IMR-90 (cell line): Measurements from ENCODE around the gene RECQL5. TPM values are rescaled to one million over a fixed set of nuclear protein-coding genes. Genes with fewer than 3 reads are reported as not detected.

ENCODE experiments used
- ATAC-seq: fragments of 200-7000 bp; cut with Tn5 transposase; 2 replicates; pipeline ENCODE4 v1.9.1; 2020; ENCODE audit warnings: low read depth, mild to moderate bottlenecking, moderate library complexity
- BruUV-seq: library from RNA; stranded (reverse); fragments of 400-500 nt; replicated peaks from 2 replicates; lab custom pipeline; 2021; lab: Mats Ljungman, UMichigan
- CTCF ChIA-PET: fragments of 300-600 bp; formaldehyde crosslinking; extraction: SDS; loops from one replicate; lab custom pipeline; 2021; ENCODE audit warnings: antibody characterized with exemption; lab: Yijun Ruan, JAX
- POLR2A ChIA-PET: fragments of 300-600 bp; sonication (Branson Sonifier 250); formaldehyde crosslinking; loops from one replicate; lab custom pipeline; 2022; ENCODE audit warnings: antibody characterized with exemption; ENCODE audit not compliant: unreplicated experiment; lab: Charles Lee
- DNase-seq: peaks from one replicate; pipeline ENCODE4 v3.0.0; 2013
- H2AFZ ChIP-seq: replicated peaks from 2 replicates; pipeline ENCODE3; 2013; ENCODE audit warnings: low read length, mild to moderate bottlenecking; ENCODE audit not compliant: poor library complexity
- H2AK5ac ChIP-seq: 2 replicates; pipeline ENCODE4 v1.6.1; 2013; ENCODE audit warnings: low read depth, low read length, inconsistent platforms
- H2AK9ac ChIP-seq: replicated peaks from 2 replicates; pipeline ENCODE3; 2013; ENCODE audit warnings: mild to moderate bottlenecking, low read depth, low read length, moderate library complexity; ENCODE audit not compliant: poor library complexity
- H2BK120ac ChIP-seq: 2 replicates; pipeline ENCODE4 v1.6.1; 2013; ENCODE audit warnings: low read depth, low read length, inconsistent platforms
- H2BK15ac ChIP-seq: 3 replicates; pipeline ENCODE4 v1.6.1; 2013; ENCODE audit warnings: low read depth, low read length, inconsistent platforms
- H2BK20ac ChIP-seq: 2 replicates; pipeline ENCODE4 v1.6.1; 2013; ENCODE audit warnings: low read depth, mild to moderate bottlenecking, inconsistent platforms, low read length, moderate library complexity
- H2BK5ac ChIP-seq: 2 replicates; pipeline ENCODE4 v1.6.1; 2013; ENCODE audit warnings: mild to moderate bottlenecking, low read depth, low read length, inconsistent platforms; ENCODE audit not compliant: poor library complexity, severe bottlenecking
- H3K14ac ChIP-seq: replicated peaks from 2 replicates; pipeline ENCODE4 v1.6.1; 2013; ENCODE audit warnings: low read depth, low read length, inconsistent platforms
- H3K18ac ChIP-seq: 2 replicates; pipeline ENCODE4 v1.6.1; 2013; ENCODE audit warnings: low read depth, low read length, control low read depth
- H3K23ac ChIP-seq: 2 replicates; pipeline ENCODE4 v1.6.1; 2013; ENCODE audit warnings: low read depth, low read length, inconsistent platforms
- H3K27ac ChIP-seq: 2 replicates; pipeline ENCODE4 v1.5.1; 2013; ENCODE audit warnings: mild to moderate bottlenecking, control low read depth, low read length; ENCODE audit not compliant: insufficient read depth
- H3K27me3 ChIP-seq: 2 replicates; pipeline ENCODE4 v1.6.1; 2013; ENCODE audit warnings: low read length; ENCODE audit not compliant: control insufficient read depth, insufficient read depth
- H3K36me3 ChIP-seq: 2 replicates; pipeline ENCODE4 v1.6.1; 2013; ENCODE audit warnings: low read length, mixed read lengths; ENCODE audit not compliant: control insufficient read depth, insufficient read depth
- H3K4ac ChIP-seq: 2 replicates; pipeline ENCODE4 v1.6.1; 2013; ENCODE audit warnings: low read depth, low read length, inconsistent platforms
- H3K4me1 ChIP-seq: 2 replicates; pipeline ENCODE4 v1.6.1; 2013; ENCODE audit warnings: low read length, mixed read lengths; ENCODE audit not compliant: control insufficient read depth, insufficient read depth
- H3K4me2 ChIP-seq: 2 replicates; pipeline ENCODE4 v1.6.1; 2013; ENCODE audit warnings: low read depth, mild to moderate bottlenecking, control low read depth, low read length, moderate library complexity
- H3K4me3 ChIP-seq: 2 replicates; pipeline ENCODE4 v1.5.1; 2013; ENCODE audit warnings: low read depth, mild to moderate bottlenecking, control low read depth, low read length, moderate library complexity; ENCODE audit not compliant: insufficient read depth
- H3K56ac ChIP-seq: 2 replicates; pipeline ENCODE4 v1.6.1; 2013; ENCODE audit warnings: low read length, inconsistent platforms; ENCODE audit not compliant: insufficient read depth; ENCODE audit errors: extremely low read depth
- H3K79me1 ChIP-seq, 2 experiments: 2 replicates each; pipeline ENCODE4 v1.6.1; 2013; ENCODE audit warnings: low read length in 2 of 2, inconsistent platforms in 1 of 2, low read depth in 1 of 2
- H3K9ac ChIP-seq: 2 replicates; pipeline ENCODE4 v1.6.1; 2013; ENCODE audit warnings: low read depth, low read length, control low read depth
- H3K9me1 ChIP-seq: 2 replicates; pipeline ENCODE4 v1.6.1; 2013; ENCODE audit warnings: low read length, inconsistent platforms; ENCODE audit not compliant: insufficient read depth
- H3K9me3 ChIP-seq: 2 replicates; pipeline ENCODE4 v1.6.1; 2013; ENCODE audit warnings: low read length; ENCODE audit not compliant: control insufficient read depth, insufficient read depth
- H4K20me1 ChIP-seq: 2 replicates; pipeline ENCODE4 v1.6.1; 2013; ENCODE audit warnings: low read length, inconsistent platforms; ENCODE audit not compliant: insufficient read depth
- H4K5ac ChIP-seq: 2 replicates; pipeline ENCODE4 v1.6.1; 2013; ENCODE audit warnings: mild to moderate bottlenecking, low read depth, low read length, control low read depth
- H4K8ac ChIP-seq, 2 experiments: 2 replicates each; pipeline ENCODE4 v1.6.1; 2013; ENCODE audit warnings: low read depth in 2 of 2, low read length in 2 of 2, control low read depth in 1 of 2, inconsistent platforms in 1 of 2
- H4K91ac ChIP-seq: 2 replicates; pipeline ENCODE4 v1.6.1; 2013; ENCODE audit warnings: low read depth, low read length, inconsistent platforms; ENCODE audit not compliant: insufficient read depth
- BHLHE40 ChIP-seq: fragments of 150-350 bp; IDR thresholded peaks from 2 replicates; pipeline ENCODE4 v1.6.1; 2016; ENCODE audit warnings: mild to moderate bottlenecking, low read depth, low read length
- CHD1 ChIP-seq: IDR thresholded peaks from 2 replicates; pipeline ENCODE4 v1.6.1; 2012; ENCODE audit warnings: low read depth, low read length, improper control_type of control experiment
- FOS ChIP-seq: fragments of 150-350 bp; IDR thresholded peaks from 2 replicates; pipeline ENCODE4 v1.6.1; 2016; ENCODE audit warnings: low read depth, low read length
- MAFK ChIP-seq: IDR thresholded peaks from 2 replicates; pipeline ENCODE4 v1.6.1; 2012; ENCODE audit warnings: low read depth, low read length, improper control_type of control experiment
- MXI1 ChIP-seq: IDR thresholded peaks from 2 replicates; pipeline ENCODE4 v1.6.1; 2012; ENCODE audit warnings: low read depth, mild to moderate bottlenecking, low read length, moderate library complexity, borderline replicate concordance
- NFE2L2 ChIP-seq: fragments of 150-350 bp; IDR thresholded peaks from 2 replicates; pipeline ENCODE4 v1.6.1; 2016; ENCODE audit warnings: low read depth, mild to moderate bottlenecking, low read length
- POLR2A ChIP-seq: IDR thresholded peaks from 2 replicates; pipeline ENCODE4 v1.6.1; 2012; ENCODE audit warnings: mild to moderate bottlenecking, low read depth, low read length
- RAD21 ChIP-seq: IDR thresholded peaks from 2 replicates; pipeline ENCODE4 v1.6.1; 2012; ENCODE audit warnings: low read length, improper control_type of control experiment
- RFX5 ChIP-seq: IDR thresholded peaks from 2 replicates; pipeline ENCODE4 v1.8.0; 2012; ENCODE audit warnings: low read depth, mild to moderate bottlenecking, low read length, moderate library complexity
- SMC3 ChIP-seq: fragments of 150-350 bp; IDR thresholded peaks from 2 replicates; pipeline ENCODE4 v1.6.1; 2016; ENCODE audit warnings: low read depth, mild to moderate bottlenecking, antibody characterized with exemption, low read length, moderate library complexity
- WGBS, 2 experiments: methylation state at CpG; one replicate each; pipeline versions ENCODE4 v1.1.5 to v1.1.7; 2013; ENCODE audit warnings: missing lambda C conversion rate in 2 of 2; ENCODE audit not compliant: insufficient read length in 1 of 2; ENCODE audit errors: extremely low coverage in 2 of 2; 5-methylcytosine and 5-hydroxymethylcytosine counted together
- dilution Hi-C: fragments of 300-500 bp; cut with HindIII; formaldehyde crosslinking; loops from one replicate; pipeline ENCODE4 v1.14.3; 2018; ENCODE audit warnings: low sequenced_read_pairs; ENCODE audit not compliant: unreplicated experiment
- in situ Hi-C: fragments of 300-500 bp; cut with MboI; formaldehyde crosslinking; loops from 3 replicates; pipeline ENCODE4 v1.14.3; 2019; ENCODE audit warnings: low sequenced_read_pairs, inconsistent platforms, mixed read lengths
- intact Hi-C: fragments of 100-400 bp; cut with micrococcal nuclease; formaldehyde crosslinking; loops from 2 replicates; pipeline ENCODE4 v1.10.0; 2022
- polyA plus RNA-seq, 3 experiments: library from polyadenylated mRNA; depleted of rRNA; stranded (reverse); fragments of >200 nt; gene quantifications; 2 replicates each; pipeline ENCODE4 v1.2.3, GENCODE V29; 2012; ENCODE audit warnings: low replicate concordance in 1 of 3
- total RNA-seq: library from RNA; depleted of rRNA; stranded (reverse); fragments of >200 nt; gene quantifications from 2 replicates; pipeline ENCODE4 v1.2.3, GENCODE V29; 2012
- TF ChIP-seq, protein P1 (sequence below): fragments of 150-350 bp; IDR thresholded peaks from 2 replicates; pipeline ENCODE4 v1.6.1; 2017; ENCODE audit warnings: mild to moderate bottlenecking, antibody characterized with exemption, low read length, low read depth

RECQL5 gene
- total and polyA plus RNA-seq, 2 of the 4 experiments (the other 2 are of a cell fraction), result 7.3 to 23.7 TPM

DNA sequence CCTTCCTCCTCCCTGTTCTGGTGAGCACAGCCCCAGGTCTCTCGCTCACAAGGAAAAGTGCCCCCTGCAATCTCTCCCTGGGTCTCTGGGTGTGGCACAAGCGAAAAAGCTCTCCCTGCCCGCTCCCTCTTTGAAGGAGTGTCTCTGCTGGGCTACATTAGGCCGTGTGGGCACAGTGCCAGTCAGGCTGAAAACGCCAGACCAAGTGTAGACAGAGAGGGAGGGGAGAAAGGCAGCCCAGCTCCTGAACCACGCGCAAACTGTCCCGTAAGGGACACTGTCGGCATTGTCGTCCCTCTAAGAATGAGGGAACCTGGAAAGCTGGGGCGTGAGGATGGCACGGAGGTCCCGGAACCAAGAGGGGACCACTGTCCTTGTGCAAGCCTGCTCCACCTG, 29.8 kb downstream of the RECQL5 start:
- no peaks in the 10 kb centered on the region for H3K9me1 ChIP-seq
- H3K9me3 ChIP-seq, result no peaks in the 10 kb centered on the region
- H3K4me3 ChIP-seq, result no peak overlapping the region
- 0 out of 4 replicates have a peak, but pooled peaks cover 0 to 3% of the 10 kb centered on the region in 2 experiments for H3K79me1 ChIP-seq
- H2BK15ac ChIP-seq, result no peak overlapping the region
- ATAC-seq (no peak), DNase-seq (no peak)
- ChIA-PET CTCF (interaction anchor here (1.6 kb wide), 1 partner anchor 113 kb away, joined by 4 read pairs; no protein-coding TSS in a partner anchor), POLR2A (no interaction called here)
- peaks cover 9% of the 10 kb centered on the region; the same call in 1 of the 2 replicates for H3K36me3 ChIP-seq
- no peak overlapping the region for H3K18ac ChIP-seq
- H4K20me1 ChIP-seq, result peaks cover 9% of the 10 kb centered on the region
- no peak overlapping the region for H2BK120ac ChIP-seq
- intact Hi-C loops, result no loop called here
- H3K4me1 ChIP-seq, result peaks cover 15% of the 10 kb centered on the region
- H3K56ac ChIP-seq, result no peak overlapping the region
- dilution Hi-C loops, result no loop called here
- H3K14ac ChIP-seq, result no peak overlapping the region
- H3K27me3 ChIP-seq, result no peaks in the 10 kb centered on the region
- no peak for TF ChIP-seq BHLHE40
- TF ChIP-seq SMC3, result no peak
- TF ChIP-seq MXI1, result no peak
- no peak for TF ChIP-seq NFE2L2
- TF ChIP-seq, protein P1, sequence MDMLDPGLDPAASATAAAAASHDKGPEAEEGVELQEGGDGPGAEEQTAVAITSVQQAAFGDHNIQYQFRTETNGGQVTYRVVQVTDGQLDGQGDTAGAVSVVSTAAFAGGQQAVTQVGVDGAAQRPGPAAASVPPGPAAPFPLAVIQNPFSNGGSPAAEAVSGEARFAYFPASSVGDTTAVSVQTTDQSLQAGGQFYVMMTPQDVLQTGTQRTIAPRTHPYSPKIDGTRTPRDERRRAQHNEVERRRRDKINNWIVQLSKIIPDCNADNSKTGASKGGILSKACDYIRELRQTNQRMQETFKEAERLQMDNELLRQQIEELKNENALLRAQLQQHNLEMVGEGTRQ, result no peak
- TF ChIP-seq RAD21, result no peak
- no peak for TF ChIP-seq MAFK
- TF ChIP-seq FOS, result no peak
- TF ChIP-seq POLR2A, result no peak
- TF ChIP-seq RFX5, result no peak
- TF ChIP-seq CHD1, result no peak
- H2AFZ ChIP-seq, result peak overlapping the region; percentile 0
- H2BK5ac ChIP-seq, result no peak overlapping the region
- no peak overlapping the region for H3K9ac ChIP-seq
- H3K23ac ChIP-seq, result no peak overlapping the region
- no peak overlapping the region for H2BK20ac ChIP-seq
- H4K8ac ChIP-seq, result no peak overlapping the region
- H4K91ac ChIP-seq, result no peak overlapping the region
- no peak overlapping the region for H4K5ac ChIP-seq
- H3K27ac ChIP-seq, result no peak overlapping the region
- H2AK9ac ChIP-seq, result no peak overlapping the region
- H3K4ac ChIP-seq, result no peak overlapping the region
- H2AK5ac ChIP-seq, result no peak overlapping the region
- in situ Hi-C loops, result no loop called here
- WGBS, 2 experiments, result 85% methylated on average over 8 of the region's 13 CpGs; no CpG with 5 or more reads in 1 of the 2 experiments
- no peak overlapping the region for H3K4me2 ChIP-seq
- BruUV-seq, result no TSS peak
